GM06990 (cell line): ENCODE results near the gene KNOP1.

ENCODE experiments used
- DNase-seq: peaks from one replicate; pipeline ENCODE4 v3.0.0-alpha.2; 2011; ENCODE audit not compliant: insufficient read length; ENCODE audit errors: extremely low read depth
- H3K27me3 ChIP-seq: replicated peaks from 2 replicates; pipeline ENCODE4 v1.6.0; 2011; ENCODE audit warnings: low read length; ENCODE audit not compliant: control insufficient read depth, insufficient read depth
- H3K36me3 ChIP-seq: 2 replicates; pipeline ENCODE4 v1.5.1; 2011; ENCODE audit warnings: low read length; ENCODE audit not compliant: control insufficient read depth, insufficient read depth
- H3K4me3 ChIP-seq: replicated peaks from 2 replicates; pipeline ENCODE4 v1.5.1; 2011; ENCODE audit warnings: low read depth, mild to moderate bottlenecking, control low read depth, low read length
- TF ChIP-seq, protein P1 (sequence below): IDR thresholded peaks from 2 replicates; pipeline ENCODE4 v1.5.1; 2011; ENCODE audit warnings: low read length, control low read depth, mild to moderate bottlenecking, inconsistent platforms; ENCODE audit not compliant: insufficient read depth, poor library complexity, severe bottlenecking

The KNOP1 gene

DNA sequence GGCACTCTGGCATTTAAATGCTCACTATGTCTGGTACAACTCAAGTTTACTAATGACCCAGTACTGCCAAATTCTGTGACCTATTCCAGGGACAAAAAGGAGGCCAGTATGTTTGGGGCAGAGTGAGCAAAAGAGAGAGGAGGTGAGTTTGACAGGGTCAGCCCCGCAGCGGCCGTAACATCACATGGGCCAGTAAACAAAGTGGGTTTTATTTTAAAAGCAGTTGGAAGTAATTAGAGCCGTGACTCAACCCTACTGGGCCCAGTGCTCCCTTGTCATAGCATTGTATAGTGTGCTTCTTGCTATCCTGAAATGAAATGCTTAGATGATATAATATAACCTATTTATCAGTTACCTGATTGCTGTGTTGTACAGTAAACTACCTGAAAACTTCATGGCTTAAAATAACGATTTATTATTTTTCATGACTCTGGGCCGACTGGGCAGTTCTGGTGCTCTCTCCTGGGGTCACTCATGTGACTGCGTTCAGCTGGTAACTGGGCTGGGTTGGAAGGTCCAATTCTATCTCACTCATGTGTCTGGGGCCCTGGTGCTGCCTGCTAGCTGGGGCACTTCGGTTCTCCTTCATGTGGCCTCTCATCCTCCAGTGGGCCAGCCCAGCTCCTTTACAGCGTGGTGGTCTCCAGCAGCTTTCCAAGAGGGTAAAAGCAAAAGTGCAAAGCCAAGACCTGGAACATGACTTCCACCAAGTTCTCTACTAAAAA lies 27.4 kb upstream of the KNOP1 start:
- TF ChIP-seq, protein P1, sequence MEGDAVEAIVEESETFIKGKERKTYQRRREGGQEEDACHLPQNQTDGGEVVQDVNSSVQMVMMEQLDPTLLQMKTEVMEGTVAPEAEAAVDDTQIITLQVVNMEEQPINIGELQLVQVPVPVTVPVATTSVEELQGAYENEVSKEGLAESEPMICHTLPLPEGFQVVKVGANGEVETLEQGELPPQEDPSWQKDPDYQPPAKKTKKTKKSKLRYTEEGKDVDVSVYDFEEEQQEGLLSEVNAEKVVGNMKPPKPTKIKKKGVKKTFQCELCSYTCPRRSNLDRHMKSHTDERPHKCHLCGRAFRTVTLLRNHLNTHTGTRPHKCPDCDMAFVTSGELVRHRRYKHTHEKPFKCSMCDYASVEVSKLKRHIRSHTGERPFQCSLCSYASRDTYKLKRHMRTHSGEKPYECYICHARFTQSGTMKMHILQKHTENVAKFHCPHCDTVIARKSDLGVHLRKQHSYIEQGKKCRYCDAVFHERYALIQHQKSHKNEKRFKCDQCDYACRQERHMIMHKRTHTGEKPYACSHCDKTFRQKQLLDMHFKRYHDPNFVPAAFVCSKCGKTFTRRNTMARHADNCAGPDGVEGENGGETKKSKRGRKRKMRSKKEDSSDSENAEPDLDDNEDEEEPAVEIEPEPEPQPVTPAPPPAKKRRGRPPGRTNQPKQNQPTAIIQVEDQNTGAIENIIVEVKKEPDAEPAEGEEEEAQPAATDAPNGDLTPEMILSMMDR, result no peak
- no peak for DNase-seq
- no peaks in the 10 kb centered on the region for H3K27me3 ChIP-seq
- H3K4me3 ChIP-seq, result no peak overlapping the region
- H3K36me3 ChIP-seq, result no peaks in the 10 kb centered on the region

- no peaks in the 10 kb centered on the region for H3K27me3 ChIP-seq
- H3K4me3 ChIP-seq, result no peak overlapping the region
- TF ChIP-seq, protein P1, result no peak
- no peaks in the 10 kb centered on the region for H3K36me3 ChIP-seq
- no peak for DNase-seq
Observed at GRCh38 chr16:19744670-19745069, 26.6 kb upstream of the KNOP1 start.

DNA sequence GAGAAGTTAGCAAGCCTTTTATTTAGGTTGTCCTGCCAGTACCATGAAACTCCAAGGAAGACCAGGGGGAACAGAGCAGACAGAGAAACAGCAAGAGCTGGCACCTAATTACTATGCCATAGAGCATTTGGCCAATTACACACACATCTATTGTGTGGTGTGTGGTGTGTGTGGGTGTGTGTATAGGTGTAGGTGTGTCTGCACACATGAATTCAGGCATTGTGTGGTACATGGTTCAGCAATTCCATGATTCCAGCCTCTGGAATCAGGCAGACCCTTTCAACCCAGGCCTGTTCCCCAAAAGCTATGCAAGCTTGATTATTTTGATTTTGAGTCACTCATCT lies 25.8 kb upstream of the KNOP1 start:
- no peaks in the 10 kb centered on the region for H3K27me3 ChIP-seq
- no peak for DNase-seq
- H3K4me3 ChIP-seq, result no peak overlapping the region
- TF ChIP-seq, protein P1, result no peak
- H3K36me3 ChIP-seq, result no peaks in the 10 kb centered on the region

GRCh38 chr16:19741354-19741753 lies 23.3 kb upstream of the KNOP1 start:
- TF ChIP-seq, protein P1, result no peak
- DNase-seq, result no peak

GRCh38 chr16:19737306-19738038 lies 19.4 kb upstream of the KNOP1 start:
- H3K27me3 ChIP-seq, result no peaks in the 10 kb centered on the region
- no peak for DNase-seq
- TF ChIP-seq, protein P1, result no peak
- no peaks in the 10 kb centered on the region for H3K36me3 ChIP-seq
- no peak overlapping the region for H3K4me3 ChIP-seq

More at GRCh38 chr16:19741354-19741753, 23.3 kb upstream of the KNOP1 start:
- Histone ChIP-seq H3K27me3 (no peaks in the 10 kb centered on the region), H3K4me3 (no peak overlapping the region), H3K36me3 (no peaks in the 10 kb centered on the region)
